Measurements from ENCODE around the gene GNPDA1. TPM values are rescaled to one million over a fixed set of nuclear protein-coding genes. Genes with fewer than 3 reads are reported as not detected.
A peak's percentile ranks its signal among the peaks of the same experiment; 100 is the strongest.

GNPDA1 gene
- total RNA-seq (2012; rRNA removed) (50.5 and 60.6 TPM in 2 replicates), polyA plus RNA-seq (2012; rRNA removed) (19.6 and 23.1 TPM in 2 replicates), Bru-seq, nascent RNA (percentile 49 among the genes with signal in this experiment), BruChase-seq, experiment 1, labeled RNA remaining after a 6-hour chase (percentile 58 among the genes with signal in this experiment), BruChase-seq, experiment 2, labeled RNA remaining after a 2-hour chase (percentile 46 among the genes with signal in this experiment)
- polyA plus RNA-seq (2012; cell fraction: cytosol; rRNA removed): 11.2 and 22.3 TPM in 2 replicates
- 17.9 and 21.4 TPM in 2 replicates for polyA plus RNA-seq (2012; cell fraction: nucleus; rRNA removed; ENCODE audit: low replicate concordance)
- long read RNA-seq, transcript GNPDA1-210 (6 exons, 2,980 nt): minor isoform, 9 of 57 reads
- long read RNA-seq, transcript GNPDA1-201 (7 exons, 2,273 nt): major isoform, 37 of 57 reads
- long read RNA-seq, partial matches to known transcripts: 4 of 57 reads
- long read RNA-seq, other reads (novel, unspliced or antisense): 5 of 57 reads

- Histone ChIP-seq H4K20me1 (ENCODE audit: insufficient read depth, low read length) (no peaks in the 10 kb centered on the region), H3K4me3 (ENCODE audit: insufficient read depth, low read depth, low read length) (peak within 1 kb of the TSS; percentile 69), H3K36me3 (ENCODE audit: control insufficient read depth, insufficient read depth, low read length) (peaks cover 9% of the 10 kb centered on the region), H2AK5ac (ENCODE audit: low read depth, low read length) (peak within 1 kb of the TSS; percentile 93), H3K27me3 (ENCODE audit: control insufficient read depth, insufficient read depth, low read length) (no peaks in the 10 kb centered on the region), H3K4ac (ENCODE audit: low read depth, low read length) (peak within 1 kb of the TSS; percentile 94), H4K91ac (ENCODE audit: insufficient read depth, low read depth, low read length) (peak within 1 kb of the TSS; percentile 90), H4K5ac (ENCODE audit: low read depth, low read length) (peak within 1 kb of the TSS; percentile 87), H3K9me1 (ENCODE audit: insufficient read depth, low read length) (peaks cover 19% of the 10 kb centered on the region), H2BK5ac (ENCODE audit: low read depth, low read length, poor library complexity, severe bottlenecking) (peak within 1 kb of the TSS; percentile 65), H3K79me1 (ENCODE audit: low read depth in 1 of 2, low read length in 2 of 2) (peaks cover 4 to 17% of the 10 kb centered on the region in 2 experiments; a peak in 3 of 4 replicates), H3K56ac (ENCODE audit: extremely low read depth, insufficient read depth, low read length) (peak within 1 kb of the TSS; percentile 62), H3K9me3 (ENCODE audit: control insufficient read depth, insufficient read depth, low read length) (no peaks in the 10 kb centered on the region), H2AFZ (replicated peaks; ENCODE audit: low read length, poor library complexity) (peak within 1 kb of the TSS; percentile 93), H3K4me1 (ENCODE audit: control insufficient read depth, insufficient read depth, low read length) (peaks cover 10% of the 10 kb centered on the region), H4K8ac (ENCODE audit: low read depth in 2 of 2, low read length in 2 of 2) (peak within 1 kb of the TSS; percentile 90 to 94), H3K27ac (ENCODE audit: insufficient read depth, low read length) (peak within 1 kb of the TSS; percentile 73), H3K4me2 (ENCODE audit: low read depth, low read length) (peak within 1 kb of the TSS; percentile 95), H2BK20ac (ENCODE audit: low read depth, low read length) (peak within 1 kb of the TSS; percentile 70), H3K9ac (ENCODE audit: low read depth, low read length) (peak within 1 kb of the TSS; percentile 85), H2BK15ac (ENCODE audit: low read depth, low read length) (peak within 1 kb of the TSS; percentile 68; the same call in 2 of the 3 replicates), H3K18ac (ENCODE audit: low read depth, low read length) (peak within 1 kb of the TSS; percentile 75), H3K23ac (ENCODE audit: low read depth, low read length) (peak within 1 kb of the TSS; percentile 96), H2BK120ac (ENCODE audit: low read depth, low read length) (peak within 1 kb of the TSS; percentile 65), H2AK9ac (replicated peaks; ENCODE audit: low read depth, low read length, poor library complexity) (peak within 1 kb of the TSS; percentile 97), H3K14ac (replicated peaks; ENCODE audit: low read depth, low read length) (peak within 1 kb of the TSS; percentile 99)
- CTCF ChIA-PET: interaction anchor here (0.7 to 1.0 kb wide), 2 partner anchors 9 to 128 kb away, joined by 3 read pairs; no protein-coding TSS in a partner anchor
- POLR2A ChIA-PET (ENCODE audit: unreplicated experiment): no interaction called here
- WGBS, 2 experiments (ENCODE audit: extremely low coverage in 2 of 2, insufficient read length in 1 of 2): 0% methylated on average over 16 of the region's 58 CpGs; no CpG with 5 or more reads in 1 of the 2 experiments
- peak; percentile 72 for DNase-seq
- no TSS peak for BruUV-seq (replicated peaks)
- intact Hi-C loops (cut with micrococcal nuclease): loop anchor here (2.0 to 10.0 kb wide), 3 partner anchors 132 to 682 kb away; no protein-coding TSS in a partner anchor
- peak; percentile 88 for ATAC-seq (ENCODE audit: low read depth)
- in situ Hi-C loops (cut with MboI; ENCODE audit: low sequenced_read_pairs): no loop called here
- dilution Hi-C loops (cut with HindIII; ENCODE audit: low sequenced_read_pairs, unreplicated experiment): no loop called here
- TF ChIP-seq MAFK (IDR thresholded peaks at IDR 0.05; ENCODE audit: low read depth, low read length) (peak; percentile 62), NFE2L2 (IDR thresholded peaks at IDR 0.05; ENCODE audit: low read depth, low read length) (peak; percentile 33; the same call in 1 of the 2 replicates), RCOR1 (IDR thresholded peaks at IDR 0.05; ENCODE audit: insufficient replicate concordance, low read length) (no peak), MXI1 (IDR thresholded peaks at IDR 0.05; ENCODE audit: borderline replicate concordance, low read depth, low read length) (peak; percentile 81; the same call in 1 of the 2 replicates), SMC3 (IDR thresholded peaks at IDR 0.05; ENCODE audit: low read depth, low read length) (no peak), BHLHE40 (IDR thresholded peaks at IDR 0.05; ENCODE audit: low read depth, low read length) (peak; percentile 94), POLR2A (IDR thresholded peaks at IDR 0.05; ENCODE audit: low read depth, low read length) (peak; percentile 56), FOS (IDR thresholded peaks at IDR 0.05; ENCODE audit: low read depth, low read length) (peak; percentile 32; the same call in 1 of the 2 replicates), CHD1 (IDR thresholded peaks at IDR 0.05; ENCODE audit: low read depth, low read length) (no peak), MAZ (IDR thresholded peaks at IDR 0.05; ENCODE audit: borderline replicate concordance, low read depth, low read length) (peak; percentile 54; the same call in 1 of the 2 replicates), RFX5 (IDR thresholded peaks at IDR 0.05; ENCODE audit: low read depth, low read length) (no peak)
- TF ChIP-seq, protein P1, sequence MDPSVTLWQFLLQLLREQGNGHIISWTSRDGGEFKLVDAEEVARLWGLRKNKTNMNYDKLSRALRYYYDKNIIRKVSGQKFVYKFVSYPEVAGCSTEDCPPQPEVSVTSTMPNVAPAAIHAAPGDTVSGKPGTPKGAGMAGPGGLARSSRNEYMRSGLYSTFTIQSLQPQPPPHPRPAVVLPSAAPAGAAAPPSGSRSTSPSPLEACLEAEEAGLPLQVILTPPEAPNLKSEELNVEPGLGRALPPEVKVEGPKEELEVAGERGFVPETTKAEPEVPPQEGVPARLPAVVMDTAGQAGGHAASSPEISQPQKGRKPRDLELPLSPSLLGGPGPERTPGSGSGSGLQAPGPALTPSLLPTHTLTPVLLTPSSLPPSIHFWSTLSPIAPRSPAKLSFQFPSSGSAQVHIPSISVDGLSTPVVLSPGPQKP (IDR thresholded peaks at IDR 0.05; ENCODE audit: borderline replicate concordance, low read depth, low read length): no peak
- TF ChIP-seq, protein P2, sequence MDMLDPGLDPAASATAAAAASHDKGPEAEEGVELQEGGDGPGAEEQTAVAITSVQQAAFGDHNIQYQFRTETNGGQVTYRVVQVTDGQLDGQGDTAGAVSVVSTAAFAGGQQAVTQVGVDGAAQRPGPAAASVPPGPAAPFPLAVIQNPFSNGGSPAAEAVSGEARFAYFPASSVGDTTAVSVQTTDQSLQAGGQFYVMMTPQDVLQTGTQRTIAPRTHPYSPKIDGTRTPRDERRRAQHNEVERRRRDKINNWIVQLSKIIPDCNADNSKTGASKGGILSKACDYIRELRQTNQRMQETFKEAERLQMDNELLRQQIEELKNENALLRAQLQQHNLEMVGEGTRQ (IDR thresholded peaks at IDR 0.05; ENCODE audit: low read depth, low read length): peak; percentile 99
Observed at GRCh38 chr5:142012792-142013388, at the start of gene GNPDA1. Gene GNPDA1, minus strand, starts transcription at chr5:142013027. Its CDS starts 992 bp downstream, at chr5:142012035.
